HFFc6 (cell line): ENCODE results near the gene SERTM1. TPM values are rescaled to one million over a fixed set of nuclear protein-coding genes. Genes with fewer than 3 reads are reported as not detected.

Source experiments
- DNase-seq: peaks from one replicate; pipeline ENCODE4 v3.0.0-alpha.2; 2018
- H3K27ac Mint-ChIP-seq: 2 replicates; pipeline ENCODE4 v1.8.0; 2020; ENCODE audit warnings: mild to moderate bottlenecking, mixed read lengths
- H3K27me3 Mint-ChIP-seq: 2 replicates; pipeline ENCODE4 v1.8.0; 2021; ENCODE audit warnings: mild to moderate bottlenecking, moderate library complexity, mixed read lengths; ENCODE audit not compliant: insufficient read depth
- H3K36me3 Mint-ChIP-seq: 2 replicates; pipeline ENCODE4 v1.8.0; 2021; ENCODE audit warnings: low read depth, mixed read lengths
- H3K4me1 Mint-ChIP-seq: 2 replicates; pipeline ENCODE4 v1.8.0; 2020; ENCODE audit warnings: low read depth, mixed read lengths
- H3K4me3 Mint-ChIP-seq: 2 replicates; pipeline ENCODE4 v1.8.0; 2020; ENCODE audit warnings: mild to moderate bottlenecking, moderate library complexity, mixed read lengths
- H3K9me3 Mint-ChIP-seq: 2 replicates; pipeline ENCODE4 v1.8.0; 2020; ENCODE audit warnings: mild to moderate bottlenecking, mixed read lengths
- total RNA-seq, 6 experiments: library from RNA; stranded (reverse); fragmentation: NEBNext Ultra II Directional; extraction: Animal tissue kit (Norgen Biotek cat#: 25700); gene quantifications; 2 replicates in 1 of 6; 3 replicates in 5 of 6; pipeline ENCODE4 v1.2.3, GENCODE V29; 2021
- TF ChIP-seq, protein P1 (sequence below): fragments of 200-600 bp; sonication (generic); IDR thresholded peaks from 2 replicates; pipeline ENCODE4 v1.5.0; 2021; ENCODE audit warnings: antibody characterized with exemption, mild to moderate bottlenecking

SERTM1 gene
- total RNA-seq, 6 experiments from 2014 or later: not detected

DNA sequence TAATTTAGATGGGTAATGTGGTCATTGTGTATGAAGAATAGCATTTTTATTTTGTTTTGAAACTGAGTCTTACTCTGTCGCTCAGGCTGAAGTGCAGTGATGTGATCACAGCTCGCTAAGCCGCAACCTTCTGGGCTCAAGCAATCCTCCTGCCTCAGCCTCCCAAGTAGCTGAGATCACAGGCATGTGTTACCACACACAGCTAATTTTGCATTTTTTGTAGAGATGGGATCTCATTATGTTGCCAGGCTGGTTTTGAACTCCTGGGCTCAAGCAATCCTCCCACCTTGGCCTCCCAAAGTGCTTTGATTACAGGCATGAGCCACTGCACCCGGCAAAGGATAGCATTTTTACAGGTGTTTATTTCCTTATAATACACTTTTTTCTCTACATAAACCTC is 36.6 kb downstream of the SERTM1 start:
- TF ChIP-seq, protein P1, sequence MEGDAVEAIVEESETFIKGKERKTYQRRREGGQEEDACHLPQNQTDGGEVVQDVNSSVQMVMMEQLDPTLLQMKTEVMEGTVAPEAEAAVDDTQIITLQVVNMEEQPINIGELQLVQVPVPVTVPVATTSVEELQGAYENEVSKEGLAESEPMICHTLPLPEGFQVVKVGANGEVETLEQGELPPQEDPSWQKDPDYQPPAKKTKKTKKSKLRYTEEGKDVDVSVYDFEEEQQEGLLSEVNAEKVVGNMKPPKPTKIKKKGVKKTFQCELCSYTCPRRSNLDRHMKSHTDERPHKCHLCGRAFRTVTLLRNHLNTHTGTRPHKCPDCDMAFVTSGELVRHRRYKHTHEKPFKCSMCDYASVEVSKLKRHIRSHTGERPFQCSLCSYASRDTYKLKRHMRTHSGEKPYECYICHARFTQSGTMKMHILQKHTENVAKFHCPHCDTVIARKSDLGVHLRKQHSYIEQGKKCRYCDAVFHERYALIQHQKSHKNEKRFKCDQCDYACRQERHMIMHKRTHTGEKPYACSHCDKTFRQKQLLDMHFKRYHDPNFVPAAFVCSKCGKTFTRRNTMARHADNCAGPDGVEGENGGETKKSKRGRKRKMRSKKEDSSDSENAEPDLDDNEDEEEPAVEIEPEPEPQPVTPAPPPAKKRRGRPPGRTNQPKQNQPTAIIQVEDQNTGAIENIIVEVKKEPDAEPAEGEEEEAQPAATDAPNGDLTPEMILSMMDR: no peak

DNA sequence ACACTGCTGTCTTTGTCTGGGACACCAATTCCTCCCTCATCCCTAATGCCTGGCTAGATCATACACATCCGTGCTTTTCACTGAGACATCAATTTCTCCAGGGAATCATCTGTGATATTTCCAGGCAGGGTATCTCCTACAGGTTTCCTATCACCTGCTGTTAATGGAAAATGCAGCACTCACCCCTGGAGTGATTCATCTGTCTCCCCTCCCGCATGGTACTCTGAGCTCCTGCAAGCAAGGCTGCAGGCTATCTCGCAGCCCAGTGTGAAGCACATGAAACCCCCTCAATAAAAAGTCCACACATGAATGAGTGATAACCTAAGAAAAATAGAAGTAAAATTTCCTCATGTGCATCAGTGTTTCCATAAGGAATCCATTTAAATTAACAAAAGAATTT is 38.5 kb downstream of the SERTM1 start:
- H3K27me3 Mint-ChIP-seq: peaks cover 11% of the 10 kb centered on the region
- TF ChIP-seq, protein P1: no peak
- H3K4me3 Mint-ChIP-seq: no peak overlapping the region
- H3K36me3 Mint-ChIP-seq: no peaks in the 10 kb centered on the region
- no peak overlapping the region for H3K27ac Mint-ChIP-seq
- H3K4me1 Mint-ChIP-seq: peaks cover 6% of the 10 kb centered on the region; the same call in 1 of the 2 replicates
- no peak for DNase-seq
- H3K9me3 Mint-ChIP-seq: no peaks in the 10 kb centered on the region

More for the DNA sequence above, 36.6 kb downstream of the SERTM1 start:
- DNase-seq: no peak
- Mint-ChIP-seq H3K27me3 (peaks cover 11% of the 10 kb centered on the region), H3K36me3 (no peaks in the 10 kb centered on the region), H3K27ac (no peak overlapping the region), H3K9me3 (no peaks in the 10 kb centered on the region), H3K4me1 (peaks cover 12% of the 10 kb centered on the region), H3K4me3 (no peak overlapping the region)

DNA sequence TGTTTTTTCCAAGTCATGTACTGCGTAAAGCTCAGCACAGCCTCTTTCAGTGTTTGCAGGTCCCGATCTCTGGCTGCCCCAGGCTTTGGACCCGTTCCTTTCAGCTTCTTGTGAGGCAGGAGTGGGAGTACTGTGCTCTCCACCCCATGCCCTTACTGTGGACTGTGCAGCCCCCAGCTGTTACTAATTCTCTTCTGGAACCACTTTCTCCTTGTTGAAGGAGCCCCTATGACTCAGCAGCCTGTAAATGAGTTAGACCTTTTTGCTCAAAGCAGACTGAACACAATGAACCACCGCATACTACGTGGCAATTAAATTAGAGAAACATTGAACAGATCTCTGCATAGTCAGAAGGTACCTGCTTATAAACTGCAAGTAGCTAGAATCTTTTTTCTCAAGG is 39.0 kb downstream of the SERTM1 start:
- Mint-ChIP-seq H3K27me3 (peaks cover 11% of the 10 kb centered on the region), H3K9me3 (no peaks in the 10 kb centered on the region), H3K4me3 (no peak overlapping the region; the same call in 1 of the 2 replicates), H3K4me1 (peaks cover 6% of the 10 kb centered on the region; the same call in 1 of the 2 replicates), H3K36me3 (no peaks in the 10 kb centered on the region), H3K27ac (no peak overlapping the region)
- DNase-seq: no peak
- TF ChIP-seq, protein P1: no peak

DNA sequence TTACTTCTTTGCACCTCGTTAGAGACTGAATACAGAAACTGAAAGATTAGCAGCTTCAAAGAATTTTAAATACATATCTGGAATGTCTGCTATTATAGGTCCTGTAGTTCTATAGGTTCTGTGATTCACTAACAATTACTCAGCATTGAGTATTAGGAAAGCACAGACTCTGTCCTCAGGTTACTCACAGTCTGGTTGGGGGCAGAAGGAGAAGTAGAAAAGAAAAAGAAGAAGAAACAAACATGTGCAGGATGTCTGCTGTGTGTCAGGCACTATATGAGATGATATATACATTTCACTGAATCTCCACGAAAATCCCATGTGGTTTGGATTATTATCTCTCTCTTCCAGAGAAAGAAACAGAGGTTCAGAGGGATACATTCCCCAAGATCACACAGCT is 40.1 kb downstream of the SERTM1 start:
- Mint-ChIP-seq H3K4me3 (no peak overlapping the region), H3K4me1 (peaks cover 6% of the 10 kb centered on the region; the same call in 1 of the 2 replicates), H3K36me3 (no peaks in the 10 kb centered on the region), H3K27me3 (peaks cover 13% of the 10 kb centered on the region), H3K9me3 (no peaks in the 10 kb centered on the region), H3K27ac (no peak overlapping the region)
- DNase-seq: no peak
- TF ChIP-seq, protein P1: no peak

DNA sequence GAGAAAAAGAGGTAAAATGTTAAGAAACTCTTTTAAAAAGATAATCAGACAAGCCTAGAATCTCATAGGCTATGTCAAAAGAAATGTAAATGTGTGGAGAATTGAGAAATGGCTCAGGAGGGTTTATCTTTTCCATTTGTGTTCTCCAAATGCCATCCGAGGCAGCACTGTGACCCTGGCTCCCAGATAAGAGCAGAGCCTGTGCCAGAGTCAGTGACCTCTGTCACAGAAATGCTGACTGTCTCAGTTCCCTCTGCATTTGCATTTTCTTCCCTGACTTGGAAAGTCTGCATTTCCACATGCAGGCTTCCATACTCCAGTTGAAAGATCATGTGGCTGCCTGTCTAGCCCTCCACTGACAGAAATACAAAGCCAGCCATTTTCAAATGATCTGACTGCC is 42.0 kb downstream of the SERTM1 start:
- peaks cover 13% of the 10 kb centered on the region for H3K27me3 Mint-ChIP-seq
- TF ChIP-seq, protein P1: no peak
- DNase-seq: no peak
- H3K36me3 Mint-ChIP-seq: no peaks in the 10 kb centered on the region
- H3K9me3 Mint-ChIP-seq: no peaks in the 10 kb centered on the region
- peaks cover 6% of the 10 kb centered on the region; the same call in 1 of the 2 replicates for H3K4me1 Mint-ChIP-seq
- H3K27ac Mint-ChIP-seq: no peak overlapping the region
- no peak overlapping the region for H3K4me3 Mint-ChIP-seq

DNA sequence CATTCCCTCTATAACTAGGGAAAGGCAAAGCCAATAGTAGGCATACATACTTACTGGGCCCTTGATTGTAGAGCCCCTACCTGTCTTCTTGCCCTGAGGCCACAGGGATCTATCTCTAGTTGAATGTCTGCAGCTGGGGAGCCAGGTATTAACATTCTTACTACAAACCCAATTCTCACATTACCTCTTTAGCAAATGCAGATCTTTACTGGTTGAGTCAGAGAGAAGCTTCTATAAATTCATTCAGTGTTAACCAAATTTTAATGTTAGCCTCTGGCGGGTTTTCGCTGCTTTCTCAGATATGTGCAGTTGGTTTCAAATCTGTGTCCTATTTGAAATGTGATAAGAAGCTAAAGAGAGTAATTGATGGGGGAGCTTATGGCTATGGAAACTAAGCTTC is 43.2 kb downstream of the SERTM1 start:
- peaks cover 6% of the 10 kb centered on the region; the same call in 1 of the 2 replicates for H3K4me1 Mint-ChIP-seq
- no peak for DNase-seq
- TF ChIP-seq, protein P1: no peak
- H3K4me3 Mint-ChIP-seq: no peak overlapping the region
- no peaks in the 10 kb centered on the region for H3K36me3 Mint-ChIP-seq
- H3K9me3 Mint-ChIP-seq: no peaks in the 10 kb centered on the region
- peaks cover 10% of the 10 kb centered on the region for H3K27me3 Mint-ChIP-seq
- no peak overlapping the region for H3K27ac Mint-ChIP-seq
